HepG2 (cell line): ENCODE measurements around the gene SYT8. TPM values are rescaled to one million over a fixed set of nuclear protein-coding genes. Genes with fewer than 3 reads are reported as not detected.
A peak's percentile ranks its signal among the peaks of the same experiment; 100 is the strongest.

Experiments
- GABPB1 ChIP-seq: IDR thresholded peaks from 2 replicates; pipeline ENCODE4 v1.6.1; 2016; ENCODE audit warnings: mild to moderate bottlenecking, missing genetic modification reagents, moderate library complexity, missing compliant biosample characterization
- LCORL ChIP-seq, 2 experiments: fragments of 450-650 bp in 1 of 2; sonication (generic) in 1 of 2; formaldehyde crosslinking in 1 of 2; IDR thresholded peaks; 2 replicates each; pipeline versions ENCODE4 v1.5.0 to v1.6.1; 2017 to 2020; ENCODE audit warnings: antibody characterized with exemption in 1 of 2, missing genetic modification reagents in 1 of 2
- MTA3 ChIP-seq: sonication (generic); formaldehyde crosslinking; IDR thresholded peaks from 2 replicates; pipeline ENCODE4 v1.4.0; 2020; ENCODE audit warnings: missing genetic modification reagents
- NKX3-1 ChIP-seq: sonication (generic); formaldehyde crosslinking; IDR thresholded peaks from 2 replicates; pipeline ENCODE4 v1.5.0; 2020; ENCODE audit warnings: missing genetic modification reagents
- NR2F6 ChIP-seq, 2 experiments: IDR thresholded peaks; 2 replicates each; pipeline ENCODE4 v1.6.1; 2016; ENCODE audit warnings: antibody characterized with exemption in 1 of 2, mild to moderate bottlenecking in 1 of 2
- PLRG1 ChIP-seq: fragments of 450-650 bp; conservative IDR thresholded peaks from 2 replicates; pipeline ENCODE4 v1.6.1; 2016
- TEAD3 ChIP-seq: optimal IDR thresholded peaks from 2 replicates; pipeline ENCODE3; 2016; ENCODE audit warnings: borderline replicate concordance
- ZEB1 ChIP-seq: IDR thresholded peaks from 2 replicates; pipeline ENCODE4 v1.6.1; 2012; ENCODE audit warnings: mild to moderate bottlenecking, low read depth, inconsistent platforms; ENCODE audit not compliant: insufficient replicate concordance
- ZNF234 ChIP-seq: sonication (generic); formaldehyde crosslinking; conservative IDR thresholded peaks from 2 replicates; pipeline ENCODE4 v1.5.1; 2020; ENCODE audit warnings: mild to moderate bottlenecking, missing genetic modification reagents
- ZNF296 ChIP-seq: sonication (generic); formaldehyde crosslinking; conservative IDR thresholded peaks from 2 replicates; pipeline ENCODE4 v1.5.0; 2020; ENCODE audit warnings: mild to moderate bottlenecking, missing genetic modification reagents
- ZNF605 ChIP-seq: sonication (generic); formaldehyde crosslinking; IDR thresholded peaks from 2 replicates; pipeline ENCODE4 v1.8.0; 2022; ENCODE audit warnings: mild to moderate bottlenecking, missing genetic modification reagents
- polyA plus RNA-seq, 8 experiments: library from polyadenylated mRNA; depleted of rRNA in 3 of 8; stranded (reverse) in 7 of 8; unstranded in 1 of 8; fragments of >200 nt; fragmentation: Illumina TruSeq in 4 of 8; extraction: Trizol in 4 of 8; gene quantifications; 2 replicates each; pipeline versions ENCODE4 v1.2.1 to v1.2.3, GENCODE V29; 2011 to 2016; ENCODE audit warnings: low read depth in 4 of 8, missing spikeins in 1 of 8, mixed read lengths in 1 of 8; ENCODE audit not compliant: insufficient read depth in 1 of 8
- total RNA-seq, 5 experiments: library from RNA; depleted of rRNA; stranded (reverse); fragments of >200 nt; fragmentation: Illumina TruSeq; extraction: Trizol; gene quantifications; 2 replicates each; pipeline ENCODE4 v1.2.3, GENCODE V29; 2016; ENCODE audit warnings: low read depth in 1 of 5
- TF ChIP-seq, protein P1 (sequence below): sonication (generic); formaldehyde crosslinking; IDR thresholded peaks from 2 replicates; pipeline ENCODE4 v1.4.0; 2020; ENCODE audit warnings: missing genetic modification reagents
- TF ChIP-seq, protein P2 (sequence below): sonication (generic); formaldehyde crosslinking; IDR thresholded peaks from 2 replicates; pipeline ENCODE4 v1.5.1; 2020; ENCODE audit warnings: mild to moderate bottlenecking, moderate library complexity, missing genetic modification reagents
- TF ChIP-seq, protein P3 (sequence below): IDR thresholded peaks from 2 replicates; pipeline ENCODE4 v1.6.1; 2016; ENCODE audit warnings: low read depth
- TF ChIP-seq, protein P4 (sequence below): IDR thresholded peaks from 2 replicates; pipeline ENCODE4 v1.6.1; 2016; ENCODE audit warnings: mild to moderate bottlenecking
- TF ChIP-seq, protein P5 (sequence below): sonication (generic); formaldehyde crosslinking; IDR thresholded peaks from 2 replicates; pipeline ENCODE4 v1.5.0; 2020; ENCODE audit warnings: missing genetic modification reagents
- TF ChIP-seq, protein P6 (sequence below): sonication (generic); formaldehyde crosslinking; IDR thresholded peaks from 2 replicates; pipeline ENCODE4 v1.8.0; 2022; ENCODE audit warnings: mild to moderate bottlenecking, missing genetic modification reagents

Gene SYT8
- total and polyA plus RNA-seq, 2 of the 13 experiments (the other 11 are each of a cell fraction or from before 2014, with no cell fraction given) = 0.60 to 2.3 TPM

DNA sequence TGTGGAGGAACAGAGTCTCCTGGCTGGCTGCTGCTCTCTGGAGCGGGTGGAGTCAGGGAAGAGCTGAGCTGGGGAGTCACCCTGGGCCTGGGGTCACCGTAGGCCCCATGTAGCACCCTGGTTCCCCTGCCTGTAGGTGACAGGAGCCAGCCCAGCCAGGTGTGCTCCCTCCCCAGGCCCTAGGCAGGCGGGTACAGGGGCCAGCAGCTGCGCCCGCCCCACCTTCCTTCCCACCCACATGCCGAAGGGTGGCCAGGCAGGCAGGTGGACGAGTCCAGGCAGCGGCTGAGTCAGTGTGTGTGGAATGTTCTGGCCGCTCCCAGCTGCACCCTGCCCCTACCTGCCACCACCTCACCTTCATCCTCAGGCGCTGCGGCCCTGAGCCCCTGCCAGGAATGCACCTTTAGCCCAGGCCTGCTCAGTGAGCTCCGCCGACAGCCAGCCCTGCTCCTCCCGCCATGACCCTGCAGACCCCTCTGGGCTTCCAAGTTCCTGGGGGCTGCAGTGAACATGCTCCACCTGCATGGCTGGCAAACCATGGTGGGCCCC lies 654 bp upstream of the SYT8 start (continued):
- TF ChIP-seq, protein P1, sequence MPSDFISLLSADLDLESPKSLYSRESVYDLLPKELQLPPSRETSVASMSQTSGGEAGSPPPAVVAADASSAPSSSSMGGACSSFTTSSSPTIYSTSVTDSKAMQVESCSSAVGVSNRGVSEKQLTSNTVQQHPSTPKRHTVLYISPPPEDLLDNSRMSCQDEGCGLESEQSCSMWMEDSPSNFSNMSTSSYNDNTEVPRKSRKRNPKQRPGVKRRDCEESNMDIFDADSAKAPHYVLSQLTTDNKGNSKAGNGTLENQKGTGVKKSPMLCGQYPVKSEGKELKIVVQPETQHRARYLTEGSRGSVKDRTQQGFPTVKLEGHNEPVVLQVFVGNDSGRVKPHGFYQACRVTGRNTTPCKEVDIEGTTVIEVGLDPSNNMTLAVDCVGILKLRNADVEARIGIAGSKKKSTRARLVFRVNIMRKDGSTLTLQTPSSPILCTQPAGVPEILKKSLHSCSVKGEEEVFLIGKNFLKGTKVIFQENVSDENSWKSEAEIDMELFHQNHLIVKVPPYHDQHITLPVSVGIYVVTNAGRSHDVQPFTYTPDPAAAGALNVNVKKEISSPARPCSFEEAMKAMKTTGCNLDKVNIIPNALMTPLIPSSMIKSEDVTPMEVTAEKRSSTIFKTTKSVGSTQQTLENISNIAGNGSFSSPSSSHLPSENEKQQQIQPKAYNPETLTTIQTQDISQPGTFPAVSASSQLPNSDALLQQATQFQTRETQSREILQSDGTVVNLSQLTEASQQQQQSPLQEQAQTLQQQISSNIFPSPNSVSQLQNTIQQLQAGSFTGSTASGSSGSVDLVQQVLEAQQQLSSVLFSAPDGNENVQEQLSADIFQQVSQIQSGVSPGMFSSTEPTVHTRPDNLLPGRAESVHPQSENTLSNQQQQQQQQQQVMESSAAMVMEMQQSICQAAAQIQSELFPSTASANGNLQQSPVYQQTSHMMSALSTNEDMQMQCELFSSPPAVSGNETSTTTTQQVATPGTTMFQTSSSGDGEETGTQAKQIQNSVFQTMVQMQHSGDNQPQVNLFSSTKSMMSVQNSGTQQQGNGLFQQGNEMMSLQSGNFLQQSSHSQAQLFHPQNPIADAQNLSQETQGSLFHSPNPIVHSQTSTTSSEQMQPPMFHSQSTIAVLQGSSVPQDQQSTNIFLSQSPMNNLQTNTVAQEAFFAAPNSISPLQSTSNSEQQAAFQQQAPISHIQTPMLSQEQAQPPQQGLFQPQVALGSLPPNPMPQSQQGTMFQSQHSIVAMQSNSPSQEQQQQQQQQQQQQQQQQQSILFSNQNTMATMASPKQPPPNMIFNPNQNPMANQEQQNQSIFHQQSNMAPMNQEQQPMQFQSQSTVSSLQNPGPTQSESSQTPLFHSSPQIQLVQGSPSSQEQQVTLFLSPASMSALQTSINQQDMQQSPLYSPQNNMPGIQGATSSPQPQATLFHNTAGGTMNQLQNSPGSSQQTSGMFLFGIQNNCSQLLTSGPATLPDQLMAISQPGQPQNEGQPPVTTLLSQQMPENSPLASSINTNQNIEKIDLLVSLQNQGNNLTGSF (CRISPR knock-in tag) = peak; percentile 24; the same call in 1 of the 2 replicates
- TF ChIP-seq, protein P2, sequence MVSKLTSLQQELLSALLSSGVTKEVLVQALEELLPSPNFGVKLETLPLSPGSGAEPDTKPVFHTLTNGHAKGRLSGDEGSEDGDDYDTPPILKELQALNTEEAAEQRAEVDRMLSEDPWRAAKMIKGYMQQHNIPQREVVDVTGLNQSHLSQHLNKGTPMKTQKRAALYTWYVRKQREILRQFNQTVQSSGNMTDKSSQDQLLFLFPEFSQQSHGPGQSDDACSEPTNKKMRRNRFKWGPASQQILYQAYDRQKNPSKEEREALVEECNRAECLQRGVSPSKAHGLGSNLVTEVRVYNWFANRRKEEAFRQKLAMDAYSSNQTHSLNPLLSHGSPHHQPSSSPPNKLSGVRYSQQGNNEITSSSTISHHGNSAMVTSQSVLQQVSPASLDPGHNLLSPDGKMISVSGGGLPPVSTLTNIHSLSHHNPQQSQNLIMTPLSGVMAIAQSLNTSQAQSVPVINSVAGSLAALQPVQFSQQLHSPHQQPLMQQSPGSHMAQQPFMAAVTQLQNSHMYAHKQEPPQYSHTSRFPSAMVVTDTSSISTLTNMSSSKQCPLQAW (CRISPR knock-in tag) = peak; percentile 69; the same call in 1 of the 2 replicates
- TF ChIP-seq ZNF296 (peak; percentile 93), NKX3-1 (CRISPR knock-in tag) (no peak), ZEB1 (peak; percentile 97), ZNF234 (CRISPR knock-in tag) (peak; percentile 89; the same call in 1 of the 2 replicates), PLRG1 (no peak), MTA3 (CRISPR knock-in tag) (no peak), NR2F6 (IDR thresholded peaks at IDR 0.05) (no peak), NR2F6 (CRISPR knock-in tag; IDR thresholded peaks at IDR 0.05) (peak; percentile 34; the same call in 1 of the 2 replicates), ZNF605 (CRISPR knock-in tag) (peak; percentile 63; the same call in 1 of the 2 replicates), GABPB1 (CRISPR knock-in tag) (peak; percentile 53; the same call in 1 of the 2 replicates), TEAD3 (CRISPR knock-in tag) (peak; percentile 96), LCORL (IDR thresholded peaks at IDR 0.05) (no peak), LCORL (CRISPR knock-in tag; IDR thresholded peaks at IDR 0.05) (peak; percentile 90)
- TF ChIP-seq, protein P3, sequence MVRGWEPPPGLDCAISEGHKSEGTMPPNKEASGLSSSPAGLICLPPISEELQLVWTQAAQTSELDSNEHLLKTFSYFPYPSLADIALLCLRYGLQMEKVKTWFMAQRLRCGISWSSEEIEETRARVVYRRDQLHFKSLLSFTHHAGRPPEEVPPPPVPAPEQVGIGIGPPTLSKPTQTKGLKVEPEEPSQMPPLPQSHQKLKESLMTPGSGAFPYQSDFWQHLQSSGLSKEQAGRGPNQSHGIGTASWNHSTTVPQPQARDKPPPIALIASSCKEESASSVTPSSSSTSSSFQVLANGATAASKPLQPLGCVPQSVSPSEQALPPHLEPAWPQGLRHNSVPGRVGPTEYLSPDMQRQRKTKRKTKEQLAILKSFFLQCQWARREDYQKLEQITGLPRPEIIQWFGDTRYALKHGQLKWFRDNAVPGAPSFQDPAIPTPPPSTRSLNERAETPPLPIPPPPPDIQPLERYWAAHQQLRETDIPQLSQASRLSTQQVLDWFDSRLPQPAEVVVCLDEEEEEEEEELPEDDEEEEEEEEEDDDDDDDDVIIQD (CRISPR knock-in tag) = no peak
- TF ChIP-seq, protein P4, sequence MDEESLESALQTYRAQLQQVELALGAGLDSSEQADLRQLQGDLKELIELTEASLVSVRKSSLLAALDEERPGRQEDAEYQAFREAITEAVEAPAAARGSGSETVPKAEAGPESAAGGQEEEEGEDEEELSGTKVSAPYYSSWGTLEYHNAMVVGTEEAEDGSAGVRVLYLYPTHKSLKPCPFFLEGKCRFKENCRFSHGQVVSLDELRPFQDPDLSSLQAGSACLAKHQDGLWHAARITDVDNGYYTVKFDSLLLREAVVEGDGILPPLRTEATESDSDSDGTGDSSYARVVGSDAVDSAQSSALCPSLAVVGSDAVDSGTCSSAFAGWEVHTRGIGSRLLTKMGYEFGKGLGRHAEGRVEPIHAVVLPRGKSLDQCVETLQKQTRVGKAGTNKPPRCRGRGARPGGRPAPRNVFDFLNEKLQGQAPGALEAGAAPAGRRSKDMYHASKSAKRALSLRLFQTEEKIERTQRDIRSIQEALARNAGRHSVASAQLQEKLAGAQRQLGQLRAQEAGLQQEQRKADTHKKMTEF (CRISPR knock-in tag) = peak; percentile 68; the same call in 1 of the 2 replicates
- TF ChIP-seq, protein P5, sequence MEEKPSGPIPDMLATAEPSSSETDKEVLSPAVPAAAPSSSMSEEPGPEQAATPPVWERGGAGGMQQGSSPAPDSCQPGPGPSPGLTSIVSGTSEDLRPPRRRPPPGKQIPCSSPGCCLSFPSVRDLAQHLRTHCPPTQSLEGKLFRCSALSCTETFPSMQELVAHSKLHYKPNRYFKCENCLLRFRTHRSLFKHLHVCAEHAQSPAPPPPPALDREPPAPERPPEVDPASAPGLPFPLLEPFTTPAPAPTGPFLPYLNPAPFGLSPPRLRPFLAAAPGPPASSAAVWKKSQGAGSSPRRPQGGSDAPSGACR (CRISPR knock-in tag) = no peak
- TF ChIP-seq, protein P6, sequence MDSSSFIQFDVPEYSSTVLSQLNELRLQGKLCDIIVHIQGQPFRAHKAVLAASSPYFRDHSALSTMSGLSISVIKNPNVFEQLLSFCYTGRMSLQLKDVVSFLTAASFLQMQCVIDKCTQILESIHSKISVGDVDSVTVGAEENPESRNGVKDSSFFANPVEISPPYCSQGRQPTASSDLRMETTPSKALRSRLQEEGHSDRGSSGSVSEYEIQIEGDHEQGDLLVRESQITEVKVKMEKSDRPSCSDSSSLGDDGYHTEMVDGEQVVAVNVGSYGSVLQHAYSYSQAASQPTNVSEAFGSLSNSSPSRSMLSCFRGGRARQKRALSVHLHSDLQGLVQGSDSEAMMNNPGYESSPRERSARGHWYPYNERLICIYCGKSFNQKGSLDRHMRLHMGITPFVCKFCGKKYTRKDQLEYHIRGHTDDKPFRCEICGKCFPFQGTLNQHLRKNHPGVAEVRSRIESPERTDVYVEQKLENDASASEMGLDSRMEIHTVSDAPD = peak; percentile 65; the same call in 1 of the 2 replicates
